ENCODE data around the gene HSDL2.
"Not testable (repeated sequence)": the region's sequence is repeated elsewhere in the genome, so short reads cannot be mapped to it uniquely, and the experiment has no call there.

The HSDL2 gene

GRCh38 chr9:112403614-112404201, 23.8 kb downstream of the HSDL2 start:
- DNase-seq, result no peak

GRCh38 chr9:112404508-112404932, 24.6 kb downstream of the HSDL2 start:
- no peak for DNase-seq

DNA sequence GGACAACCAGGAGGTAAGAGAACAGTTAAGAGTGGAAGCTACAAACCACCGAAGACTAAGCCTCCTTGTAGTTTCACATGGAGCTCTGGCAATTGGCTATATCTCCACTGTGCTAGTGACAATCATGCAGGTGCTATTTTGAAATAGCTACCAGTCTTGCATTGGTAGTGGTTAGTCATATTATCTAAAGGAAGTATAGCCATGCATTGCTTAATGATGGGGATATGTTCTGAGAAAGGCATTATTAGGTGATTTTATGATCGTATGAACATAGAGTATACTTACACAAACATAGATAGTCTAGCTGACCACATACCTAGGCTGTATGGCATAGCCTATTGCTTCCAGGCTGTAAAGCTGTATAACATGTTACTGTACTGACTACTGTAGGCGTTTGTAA, 28.4 kb downstream of the HSDL2 start:
- no peak for DNase-seq

DNA sequence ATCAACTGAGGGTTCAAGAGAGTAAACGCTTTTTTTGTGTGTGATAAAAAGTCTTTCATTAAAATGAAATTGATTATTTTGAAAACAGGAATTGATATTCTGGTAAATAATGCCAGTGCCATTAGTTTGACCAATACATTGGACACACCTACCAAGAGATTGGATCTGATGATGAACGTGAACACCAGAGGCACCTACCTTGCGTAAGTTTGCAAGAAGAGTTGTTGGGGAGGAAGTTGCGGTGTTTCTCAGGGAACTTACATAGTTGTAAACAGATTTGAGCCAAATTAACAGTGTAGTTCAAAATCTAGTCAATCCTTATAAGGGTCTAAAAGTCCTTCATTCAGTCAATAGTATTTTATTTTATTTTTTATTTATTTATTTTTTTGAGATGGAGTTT, 28.9 kb downstream of the HSDL2 start:
- DNase-seq, result no peak

GRCh38 chr9:112409758-112410157, 29.9 kb downstream of the HSDL2 start:
- DNase-seq, result no peak

DNA sequence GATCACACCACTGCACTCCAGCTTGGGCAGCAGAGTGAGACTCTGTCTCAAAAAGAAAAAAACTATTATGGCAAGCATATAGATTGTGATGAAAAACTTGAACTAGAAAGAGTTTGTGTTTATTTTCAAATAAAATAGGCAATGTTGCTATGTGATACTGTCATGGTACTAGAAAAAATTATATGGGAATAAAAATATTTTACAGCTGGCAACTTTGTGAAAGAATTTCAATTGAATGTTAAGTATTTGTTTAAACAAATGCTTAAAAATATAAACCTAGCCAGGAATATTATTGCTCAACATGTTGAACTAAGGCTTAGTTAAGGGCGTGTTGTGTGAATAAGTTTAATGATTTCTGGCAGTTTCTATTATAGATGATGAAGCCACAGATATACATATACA, 31.7 kb downstream of the HSDL2 start:
- DNase-seq, result no peak

DNA sequence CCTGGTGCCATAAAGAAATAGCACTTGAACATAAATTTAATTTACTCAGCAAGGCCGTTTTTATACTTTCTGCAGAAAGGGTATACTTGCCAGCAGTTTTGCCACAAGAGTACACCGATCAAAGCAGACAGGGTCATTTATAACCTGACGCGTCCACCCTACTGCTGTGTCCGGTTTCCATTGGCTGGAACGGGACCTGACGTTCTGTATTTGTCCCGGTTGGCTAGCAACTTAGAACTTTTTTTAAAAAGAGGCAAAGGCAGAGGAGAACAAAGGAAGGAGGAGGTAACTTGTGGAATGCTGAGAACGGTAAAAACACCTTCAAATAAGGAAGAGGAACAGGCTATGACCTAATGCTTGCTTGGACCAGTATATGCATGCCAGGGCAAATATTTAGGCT, 33.8 kb downstream of the HSDL2 start:
- DNase-seq, result not testable (repeated sequence)

DNA sequence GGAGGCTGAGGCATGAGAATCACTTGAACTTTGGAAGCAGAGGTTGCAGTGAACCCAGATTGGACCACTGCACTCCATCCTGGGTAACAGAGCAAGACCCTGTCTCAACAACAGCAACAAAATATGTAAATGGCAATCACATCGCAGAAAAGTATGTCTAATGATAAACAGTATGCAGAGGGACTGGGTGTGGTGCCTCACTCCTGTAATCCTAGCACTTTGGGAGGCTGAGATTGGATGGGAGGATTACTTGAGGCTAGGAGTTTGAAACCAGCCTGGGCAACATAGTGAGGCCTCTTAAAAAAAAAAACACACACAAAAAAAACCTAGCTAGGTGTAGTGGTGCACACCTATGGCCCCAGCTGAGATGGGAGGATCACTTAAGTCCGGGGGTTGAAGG, 40.3 kb downstream of the HSDL2 start:
- no peak for DNase-seq

- DNase-seq, result no peak
These were observed 41.9 kb downstream of the HSDL2 start for GRCh38 chr9:112421771-112422222.

DNA sequence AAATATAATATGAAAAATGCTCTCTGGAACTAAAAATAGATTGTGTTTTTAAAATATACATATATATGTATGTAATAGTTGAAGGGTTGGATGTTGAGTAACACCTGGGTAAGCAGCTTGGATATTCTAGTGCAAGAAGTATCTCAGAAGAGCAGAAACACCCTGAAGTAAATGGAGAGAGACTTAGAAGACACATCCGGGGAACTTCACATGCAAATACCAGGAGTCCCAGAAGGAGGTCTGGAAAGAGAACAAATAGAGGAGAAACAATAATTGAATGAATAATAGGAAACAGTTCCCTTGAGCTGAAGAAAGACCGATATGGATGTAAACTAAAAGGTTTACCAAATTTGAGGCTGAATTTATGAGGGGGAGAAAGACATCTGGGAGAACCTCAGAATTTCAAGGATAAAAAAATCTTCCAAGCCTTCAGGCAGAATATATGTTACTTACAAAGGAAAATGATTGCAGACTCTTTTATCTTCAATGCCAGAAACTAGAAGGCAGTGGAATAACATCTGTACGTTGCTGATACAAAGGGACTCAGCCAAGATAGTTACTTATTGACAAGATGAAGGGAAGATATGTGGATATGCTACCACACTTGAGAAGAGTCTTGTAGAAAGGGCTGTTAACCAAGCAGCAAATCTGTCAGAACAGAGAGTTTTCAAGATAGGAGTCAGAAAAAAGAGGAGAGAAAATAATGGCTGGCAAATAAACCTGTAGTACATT, 42.7 kb downstream of the HSDL2 start:
- DNase-seq, result no peak

- no peak for DNase-seq
These were observed 50.2 kb downstream of the HSDL2 start for GRCh38 chr9:112430006-112430522.

DNA sequence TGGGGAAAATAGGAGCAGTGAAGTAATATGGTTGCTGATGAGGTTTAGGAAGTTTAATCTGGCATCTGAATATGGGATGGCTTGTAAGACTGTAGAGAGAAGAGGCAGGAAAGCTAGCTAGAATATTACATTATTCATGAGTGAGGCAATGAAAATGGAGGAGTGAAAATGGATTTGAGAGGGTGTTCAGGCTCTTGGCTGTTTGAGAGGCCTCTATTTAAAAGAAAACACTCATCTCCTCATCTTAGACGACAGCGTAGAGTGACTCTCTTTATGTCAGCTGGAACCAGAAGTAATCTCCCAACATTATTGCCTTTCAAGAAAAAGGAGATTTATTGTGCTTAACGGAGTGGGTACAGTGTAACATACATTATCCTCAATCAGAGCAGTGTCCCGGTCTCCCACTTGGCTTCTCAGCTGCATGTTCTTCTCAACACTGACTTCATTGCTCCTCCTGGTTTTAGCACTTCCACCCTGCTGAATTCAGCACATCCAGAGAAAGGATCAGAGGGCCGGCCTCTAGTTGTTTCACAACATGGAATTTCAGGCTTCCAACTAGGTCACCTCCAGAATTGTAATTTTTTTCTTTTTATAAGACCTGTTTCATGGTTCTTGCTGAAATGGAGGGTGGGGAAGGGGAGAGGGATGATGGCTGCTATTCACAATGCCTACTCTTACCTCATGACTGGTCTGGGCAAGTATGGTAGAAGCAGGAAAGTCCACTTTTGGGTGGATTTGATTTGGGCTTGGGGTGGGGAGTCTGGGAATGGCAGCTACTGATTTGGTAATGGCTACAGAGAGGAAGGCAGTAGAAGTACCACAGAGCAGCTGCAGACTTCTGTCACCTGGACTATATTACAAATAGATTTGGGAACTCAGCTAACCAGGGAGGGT, 53.8 kb downstream of the HSDL2 start:
- DNase-seq, result no peak

DNA sequence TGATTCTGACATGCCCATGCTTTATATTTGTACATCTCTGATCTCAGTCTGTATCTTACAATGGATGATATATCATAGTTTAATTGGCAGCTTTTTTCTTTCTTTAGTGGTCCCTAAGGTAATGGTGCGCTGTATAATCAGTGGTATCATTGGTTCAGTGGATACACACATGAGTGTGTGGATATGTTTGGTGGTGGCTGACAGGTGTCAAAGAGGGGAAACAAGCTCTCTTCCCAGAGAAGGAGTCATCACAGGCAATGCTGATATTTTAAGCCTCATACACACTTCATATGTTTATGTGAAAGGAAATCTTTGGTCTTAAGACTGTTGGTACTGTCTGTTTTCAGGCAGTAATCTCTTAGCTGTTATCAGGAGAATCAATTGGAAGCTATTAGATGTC, 54.6 kb downstream of the HSDL2 start:
- no peak for DNase-seq

- DNase-seq, result no peak
These were observed 57.5 kb downstream of the HSDL2 start for GRCh38 chr9:112437406-112437805.

GRCh38 chr9:112439171-112439570, 59.3 kb downstream of the HSDL2 start:
- no peak for DNase-seq

DNA sequence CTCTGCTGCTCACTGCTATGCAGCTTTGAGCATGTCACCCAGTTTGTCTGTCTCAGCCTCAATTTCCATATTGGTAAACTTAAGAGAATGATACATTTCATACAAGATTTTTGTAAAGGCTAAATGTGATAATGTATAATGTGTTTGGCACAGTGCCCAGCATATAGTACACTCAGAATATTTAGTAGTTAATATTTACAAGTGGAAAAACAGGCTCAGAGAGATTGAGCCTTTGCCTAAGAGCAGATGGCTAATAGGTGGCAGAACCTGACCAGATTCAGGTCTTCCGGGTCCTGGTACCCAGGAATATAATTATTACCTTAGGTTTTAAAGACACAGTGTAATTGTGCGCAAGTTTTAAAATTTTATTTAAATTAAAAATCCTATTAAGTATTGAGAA, 59.9 kb downstream of the HSDL2 start:
- DNase-seq, result no peak

DNA sequence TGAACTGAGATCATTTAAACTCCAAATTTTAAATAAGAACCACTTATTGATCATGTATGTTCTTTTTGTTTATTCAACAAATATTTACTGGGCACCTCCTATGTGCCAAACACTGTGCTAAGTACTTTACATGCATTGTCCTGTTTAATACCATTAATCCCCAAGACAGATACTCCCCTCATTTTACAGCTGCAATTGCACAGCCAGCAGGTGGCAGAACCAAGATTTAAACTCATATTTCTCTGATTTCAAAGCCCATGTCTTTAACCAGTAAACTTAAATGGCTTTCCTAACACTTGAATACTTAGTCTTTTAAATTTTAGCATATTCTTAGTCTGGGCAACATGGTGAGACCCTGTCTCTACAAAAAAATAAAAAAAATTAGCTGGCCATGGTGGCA, 63.3 kb downstream of the HSDL2 start:
- no peak for DNase-seq

GRCh38 chr9:112443636-112444035, 63.7 kb downstream of the HSDL2 start:
- DNase-seq, result no peak

GRCh38 chr9:112445196-112445595, 65.3 kb downstream of the HSDL2 start:
- no peak for DNase-seq

DNA sequence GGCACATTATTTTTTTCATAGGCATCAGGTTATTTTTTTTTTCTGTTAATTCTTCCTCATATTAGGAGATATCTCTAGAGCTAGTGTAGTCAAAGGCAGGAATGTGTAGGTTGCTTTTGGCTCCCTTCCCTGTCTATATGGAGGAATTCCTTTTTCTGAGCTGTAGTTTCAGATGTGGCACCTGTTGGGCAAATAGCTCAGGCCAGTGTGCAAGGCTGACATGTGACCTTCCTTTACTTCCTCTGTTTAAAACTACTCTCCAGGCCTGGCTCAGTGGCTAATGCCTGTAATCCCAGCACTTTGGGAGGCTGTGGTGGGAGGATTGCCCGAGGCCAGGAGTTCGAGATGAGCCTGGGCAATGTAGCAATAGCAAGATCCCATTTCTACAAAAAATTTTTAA, 66.2 kb downstream of the HSDL2 start:
- DNase-seq, result no peak

- no peak for DNase-seq
These were observed 66.6 kb downstream of the HSDL2 start for GRCh38 chr9:112446526-112446925.

DNA sequence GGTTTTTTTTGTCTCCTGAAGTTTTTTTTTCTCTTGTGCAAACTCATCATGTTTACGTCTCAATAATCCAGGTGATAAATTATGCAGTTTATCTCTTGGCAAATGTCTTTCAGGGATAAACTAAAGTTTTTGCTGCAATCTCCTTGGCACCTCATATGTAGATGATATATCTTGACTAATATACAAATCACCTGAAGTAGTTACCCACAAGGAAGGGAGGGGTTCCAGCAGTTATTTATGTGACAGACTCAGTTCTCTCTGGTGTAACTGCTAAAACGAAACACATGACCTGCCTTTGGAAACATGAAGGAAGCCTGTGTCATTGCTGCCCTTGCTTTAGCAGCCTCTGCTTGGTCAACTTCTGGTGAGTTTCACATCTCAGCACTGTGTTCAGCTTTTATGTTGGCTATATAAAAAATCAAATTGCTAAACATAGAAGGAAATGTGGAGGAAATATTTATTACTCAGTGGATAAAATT, 67.4 kb downstream of the HSDL2 start:
- no peak for DNase-seq

- no peak for DNase-seq
These were observed 82.9 kb downstream of the HSDL2 start for GRCh38 chr9:112462855-112463254.

Data from GOT3 (cell line).